Measurements from ENCODE around the gene COX7B2.

Gene COX7B2

DNA sequence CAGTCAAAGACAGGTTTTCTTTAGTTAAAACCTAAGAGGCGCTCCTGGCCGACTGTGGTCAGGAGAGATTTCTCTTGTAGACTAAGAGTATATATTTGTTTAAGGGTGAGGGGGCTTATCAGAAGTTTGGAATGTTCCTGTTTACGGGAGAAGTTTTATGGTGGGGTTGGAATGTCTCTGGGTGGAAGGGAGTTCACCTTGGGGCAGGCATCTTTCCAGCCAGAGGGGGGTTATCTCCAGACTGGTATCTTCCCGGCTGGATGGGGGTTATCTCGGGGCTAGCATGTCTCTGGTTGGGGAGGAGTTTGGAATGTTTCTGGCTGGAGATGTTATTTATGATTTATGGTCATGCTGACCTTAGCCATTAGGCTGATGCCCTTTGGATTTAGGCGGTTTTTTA, 116.0 kb downstream of the COX7B2 start:
- Histone ChIP-seq H3K36me3 (ENCODE audit: control insufficient read depth in 5 of 5, insufficient read depth in 5 of 5, low read length in 5 of 5) (no peaks in the 10 kb centered on the region), H3K4me1 (ENCODE audit: control insufficient read depth in 5 of 5, insufficient read depth in 5 of 5, low read length in 5 of 5) (no peaks in the 10 kb centered on the region), H3K27me3 (ENCODE audit: control insufficient read depth in 5 of 5, insufficient read depth in 4 of 5, low read length in 5 of 5) (no peaks in the 10 kb centered on the region), H3K9me3 (ENCODE audit: control insufficient read depth in 5 of 5, low read length in 5 of 5) (peaks cover 0 to 5% (median 4%) of the 10 kb centered on the region in 5 donors), H3K9ac (ENCODE audit: low read length in 5 of 5) (no peak overlapping the region), H3K27ac (ENCODE audit: low read depth, low read length) (no peak overlapping the region), H3K4me3 (ENCODE audit: low read depth in 1 of 5, low read length in 5 of 5) (no peak overlapping the region)

DNA sequence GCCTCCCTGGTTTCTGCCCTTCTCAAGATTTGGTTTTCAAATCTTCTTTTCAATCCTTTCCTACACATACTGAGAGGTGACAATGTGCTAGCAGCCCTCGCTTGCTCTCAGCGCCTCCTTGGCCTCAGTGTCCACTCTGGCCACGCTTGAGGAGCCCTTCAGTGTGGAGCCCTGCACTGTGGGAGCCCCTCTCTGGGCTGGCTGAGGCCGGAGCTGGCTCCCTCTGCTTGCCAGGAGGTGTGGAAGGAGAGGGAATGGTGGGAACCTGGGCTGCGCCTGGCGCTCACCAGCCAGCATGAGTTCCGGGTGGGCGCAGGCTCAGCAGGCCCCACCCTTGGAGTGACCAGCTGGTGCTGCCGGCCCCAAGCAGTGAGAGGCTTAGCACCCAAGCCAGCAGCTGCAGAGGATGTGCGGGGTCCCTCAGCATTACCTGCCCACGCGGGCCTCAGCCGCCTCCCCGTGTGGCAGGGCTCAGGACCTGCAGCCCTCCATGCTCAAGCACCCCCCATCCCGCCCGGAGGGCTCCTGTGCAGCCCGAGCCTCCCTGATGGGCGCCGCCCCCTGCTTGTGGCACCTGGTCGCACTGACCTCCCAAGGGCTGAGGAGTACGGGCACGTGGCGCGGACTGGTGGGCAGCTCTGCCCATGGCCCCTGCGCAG, 127.5 kb downstream of the COX7B2 start:
- no peak overlapping the region for H3K27ac ChIP-seq (ENCODE audit: low read depth, low read length)
- no peaks in the 10 kb centered on the region for H3K4me1 ChIP-seq (ENCODE audit: control insufficient read depth in 5 of 5, insufficient read depth in 5 of 5, low read length in 5 of 5)
- no peaks in the 10 kb centered on the region for H3K27me3 ChIP-seq (ENCODE audit: control insufficient read depth in 5 of 5, insufficient read depth in 4 of 5, low read length in 5 of 5)
- H3K9ac ChIP-seq (ENCODE audit: low read length in 5 of 5) = no peak overlapping the region
- H3K4me3 ChIP-seq (ENCODE audit: low read depth in 1 of 5, low read length in 5 of 5) = no peak overlapping the region
- peaks cover 0 to 3% (median 0%) of the 10 kb centered on the region in 5 donors for H3K9me3 ChIP-seq (ENCODE audit: control insufficient read depth in 5 of 5, low read length in 5 of 5)
- H3K36me3 ChIP-seq (ENCODE audit: control insufficient read depth in 5 of 5, insufficient read depth in 5 of 5, low read length in 5 of 5) = no peaks in the 10 kb centered on the region

DNA sequence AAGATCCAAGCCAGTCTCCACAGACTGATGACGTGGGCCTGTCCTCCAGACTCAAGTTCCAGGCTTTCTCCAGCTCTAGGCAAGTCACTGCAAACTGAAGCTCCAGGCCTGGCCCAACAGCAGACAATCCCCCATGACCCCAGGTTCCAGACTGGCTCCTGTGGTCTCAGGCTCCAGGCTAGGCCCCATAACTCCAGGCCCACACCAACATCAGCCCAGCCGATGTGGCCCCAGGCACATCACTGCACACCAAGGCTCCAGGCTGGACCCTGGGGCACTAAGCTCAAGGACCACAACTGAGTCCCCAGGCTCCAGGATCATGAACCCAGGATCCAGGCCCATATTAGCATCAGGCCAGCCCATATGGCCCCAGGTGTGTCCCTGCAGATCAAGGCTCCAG, 143.6 kb downstream of the COX7B2 start:
- H3K27ac ChIP-seq (ENCODE audit: low read depth, low read length) = no peak overlapping the region
- H3K27me3 ChIP-seq (ENCODE audit: control insufficient read depth in 5 of 5, insufficient read depth in 4 of 5, low read length in 5 of 5) = no peaks in the 10 kb centered on the region
- H3K36me3 ChIP-seq (ENCODE audit: control insufficient read depth in 5 of 5, insufficient read depth in 5 of 5, low read length in 5 of 5) = no peaks in the 10 kb centered on the region
- no peak overlapping the region for H3K9ac ChIP-seq (ENCODE audit: low read length in 5 of 5)
- no peaks in the 10 kb centered on the region for H3K4me1 ChIP-seq (ENCODE audit: control insufficient read depth in 5 of 5, insufficient read depth in 5 of 5, low read length in 5 of 5)
- H3K4me3 ChIP-seq (ENCODE audit: low read depth in 1 of 5, low read length in 5 of 5) = no peak overlapping the region
- H3K9me3 ChIP-seq (ENCODE audit: control insufficient read depth in 5 of 5, low read length in 5 of 5) = peaks cover 0 to 5% (median 0%) of the 10 kb centered on the region in 5 donors

DNA sequence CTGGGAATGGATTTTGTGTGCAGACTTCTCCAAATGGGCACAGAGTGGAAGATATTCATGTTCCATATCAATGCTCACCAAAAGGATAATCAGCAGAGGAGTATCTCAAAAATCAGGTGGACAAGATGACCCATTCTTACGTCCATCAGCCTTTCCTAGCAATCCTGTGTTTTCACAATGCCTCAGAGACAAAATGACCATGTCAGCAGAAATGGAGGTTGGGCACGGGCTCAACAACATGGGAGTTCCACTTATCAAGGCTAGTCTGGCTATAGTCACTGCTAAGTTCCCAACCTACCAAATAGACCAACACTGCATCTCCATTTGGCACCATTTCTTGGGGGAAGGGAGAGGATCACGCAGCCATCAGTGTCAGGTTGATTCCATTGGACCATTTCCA, 179.0 kb downstream of the COX7B2 start:
- no peak overlapping the region for H3K27ac ChIP-seq (ENCODE audit: low read depth, low read length)
- no peaks in the 10 kb centered on the region for H3K4me1 ChIP-seq (ENCODE audit: control insufficient read depth in 5 of 5, insufficient read depth in 5 of 5, low read length in 5 of 5)
- H3K9ac ChIP-seq (ENCODE audit: low read length in 5 of 5) = no peak overlapping the region
- no peak overlapping the region for H3K4me3 ChIP-seq (ENCODE audit: low read depth in 1 of 5, low read length in 5 of 5)
- H3K27me3 ChIP-seq (ENCODE audit: control insufficient read depth in 5 of 5, insufficient read depth in 4 of 5, low read length in 5 of 5) = no peaks in the 10 kb centered on the region
- no peaks in the 10 kb centered on the region for H3K36me3 ChIP-seq (ENCODE audit: control insufficient read depth in 5 of 5, insufficient read depth in 5 of 5, low read length in 5 of 5)
- H3K9me3 ChIP-seq (ENCODE audit: control insufficient read depth in 5 of 5, low read length in 5 of 5) = peaks cover 0 to 4% (median 0%) of the 10 kb centered on the region in 5 donors

DNA sequence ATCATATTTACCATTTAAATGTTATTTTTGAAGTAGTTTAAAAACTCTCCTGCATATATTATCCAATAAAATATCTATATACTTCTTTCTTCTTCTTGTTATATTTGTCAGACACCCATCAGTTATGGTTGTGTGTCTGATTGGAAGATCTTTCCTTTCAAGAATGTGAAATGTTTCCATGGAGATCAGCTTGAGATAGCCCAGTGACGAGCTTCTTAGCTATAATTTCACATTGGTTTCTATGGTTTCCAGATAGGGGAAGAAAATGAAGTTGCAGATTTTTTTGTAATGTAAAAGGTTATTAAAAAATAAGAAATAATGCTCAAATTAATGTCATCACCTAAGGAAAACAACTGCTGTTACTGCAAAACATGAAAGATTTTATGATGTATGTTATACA, 189.0 kb downstream of the COX7B2 start:
- no peaks in the 10 kb centered on the region for H3K4me1 ChIP-seq (ENCODE audit: control insufficient read depth in 5 of 5, insufficient read depth in 5 of 5, low read length in 5 of 5)
- no peak overlapping the region for H3K9ac ChIP-seq (ENCODE audit: low read length in 5 of 5)
- H3K9me3 ChIP-seq (ENCODE audit: control insufficient read depth in 5 of 5, low read length in 5 of 5) = no peaks in the 10 kb centered on the region
- H3K27ac ChIP-seq (ENCODE audit: low read depth, low read length) = no peak overlapping the region
- H3K36me3 ChIP-seq (ENCODE audit: control insufficient read depth in 5 of 5, insufficient read depth in 5 of 5, low read length in 5 of 5) = no peaks in the 10 kb centered on the region
- H3K4me3 ChIP-seq (ENCODE audit: low read depth in 1 of 5, low read length in 5 of 5) = no peak overlapping the region
- H3K27me3 ChIP-seq (ENCODE audit: control insufficient read depth in 5 of 5, insufficient read depth in 4 of 5, low read length in 5 of 5) = no peaks in the 10 kb centered on the region

DNA sequence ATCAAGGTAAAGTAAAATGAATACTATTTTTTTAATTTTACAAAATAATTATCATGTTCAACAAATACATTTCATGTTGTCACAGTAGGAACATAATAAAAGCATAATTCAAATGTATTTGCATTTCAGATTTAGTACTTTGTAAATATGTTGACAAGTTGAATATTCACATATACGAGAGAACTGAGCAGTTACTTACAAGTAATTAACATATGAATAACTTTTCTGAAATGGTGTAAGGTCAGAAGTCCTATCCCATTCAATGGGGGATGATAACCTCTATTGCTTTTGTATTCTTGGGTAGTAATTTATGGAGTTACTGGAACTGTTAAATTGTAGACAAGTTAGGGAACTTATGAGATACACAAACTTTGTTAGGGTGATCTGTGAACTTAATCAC, 191.1 kb downstream of the COX7B2 start:
- no peaks in the 10 kb centered on the region for H3K9me3 ChIP-seq (ENCODE audit: control insufficient read depth in 5 of 5, low read length in 5 of 5)
- H3K4me1 ChIP-seq (ENCODE audit: control insufficient read depth in 5 of 5, insufficient read depth in 5 of 5, low read length in 5 of 5) = no peaks in the 10 kb centered on the region
- H3K27me3 ChIP-seq (ENCODE audit: control insufficient read depth in 5 of 5, insufficient read depth in 4 of 5, low read length in 5 of 5) = no peaks in the 10 kb centered on the region
- H3K4me3 ChIP-seq (ENCODE audit: low read depth in 1 of 5, low read length in 5 of 5) = no peak overlapping the region
- no peaks in the 10 kb centered on the region for H3K36me3 ChIP-seq (ENCODE audit: control insufficient read depth in 5 of 5, insufficient read depth in 5 of 5, low read length in 5 of 5)
- H3K9ac ChIP-seq (ENCODE audit: low read length in 5 of 5) = no peak overlapping the region
- H3K27ac ChIP-seq (ENCODE audit: low read depth, low read length) = no peak overlapping the region

DNA sequence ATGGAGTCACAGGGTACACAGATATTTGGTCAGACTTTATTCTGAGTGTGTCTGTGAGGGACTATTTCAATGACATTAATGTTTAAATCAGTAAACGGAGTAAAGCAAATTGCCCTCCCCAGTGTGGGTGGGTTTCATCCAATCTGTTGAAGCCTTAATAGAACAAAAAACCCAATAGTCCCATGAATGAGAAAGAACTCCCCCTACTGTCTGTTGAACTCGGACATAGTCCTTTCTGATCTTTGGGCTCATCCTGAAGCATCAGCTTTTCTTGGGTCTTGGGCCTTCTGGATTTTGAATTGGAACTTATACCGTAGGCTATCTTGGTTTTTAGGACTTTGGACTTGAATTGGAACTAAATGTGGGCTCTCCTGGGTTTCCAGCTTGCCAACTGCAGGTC, 193.6 kb downstream of the COX7B2 start:
- H3K4me3 ChIP-seq (ENCODE audit: low read depth in 1 of 5, low read length in 5 of 5) = no peak overlapping the region
- H3K9me3 ChIP-seq (ENCODE audit: control insufficient read depth in 5 of 5, low read length in 5 of 5) = no peaks in the 10 kb centered on the region
- H3K27ac ChIP-seq (ENCODE audit: low read depth, low read length) = no peak overlapping the region
- H3K36me3 ChIP-seq (ENCODE audit: control insufficient read depth in 5 of 5, insufficient read depth in 5 of 5, low read length in 5 of 5) = no peaks in the 10 kb centered on the region
- H3K4me1 ChIP-seq (ENCODE audit: control insufficient read depth in 5 of 5, insufficient read depth in 5 of 5, low read length in 5 of 5) = no peaks in the 10 kb centered on the region
- H3K9ac ChIP-seq (ENCODE audit: low read length in 5 of 5) = no peak overlapping the region
- H3K27me3 ChIP-seq (ENCODE audit: control insufficient read depth in 5 of 5, insufficient read depth in 4 of 5, low read length in 5 of 5) = no peaks in the 10 kb centered on the region

DNA sequence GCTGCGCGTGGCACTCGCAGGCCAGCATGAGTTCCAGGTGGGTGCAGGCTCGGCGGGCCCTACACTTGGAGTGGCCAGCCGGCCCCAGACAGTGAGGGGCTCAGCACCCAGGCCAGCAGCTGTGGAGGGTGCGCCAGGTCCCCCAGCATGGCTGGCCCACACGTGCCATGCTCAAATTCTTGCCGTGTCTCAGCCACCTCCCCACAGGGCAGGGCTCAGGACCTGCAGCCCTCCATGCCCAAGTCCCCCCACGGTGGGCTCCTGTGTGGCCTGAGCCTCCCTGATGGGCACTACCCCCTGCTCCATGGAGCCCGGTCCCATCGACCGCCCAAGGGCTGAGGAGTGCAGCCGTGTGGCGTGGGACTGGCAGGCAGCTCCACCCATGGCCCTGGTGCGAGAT, 210.2 kb downstream of the COX7B2 start:
- no peak overlapping the region for H3K9ac ChIP-seq (ENCODE audit: low read length in 5 of 5)

More for the DNA sequence above, 210.2 kb downstream of the COX7B2 start:
- Histone ChIP-seq H3K9me3 (ENCODE audit: control insufficient read depth in 5 of 5, low read length in 5 of 5) (peaks cover 0 to 3% (median 0%) of the 10 kb centered on the region in 5 donors), H3K27me3 (ENCODE audit: control insufficient read depth in 5 of 5, insufficient read depth in 4 of 5, low read length in 5 of 5) (no peaks in the 10 kb centered on the region), H3K4me3 (ENCODE audit: low read depth in 1 of 5, low read length in 5 of 5) (no peak overlapping the region), H3K27ac (ENCODE audit: low read depth, low read length) (no peak overlapping the region), H3K36me3 (ENCODE audit: control insufficient read depth in 5 of 5, insufficient read depth in 5 of 5, low read length in 5 of 5) (no peaks in the 10 kb centered on the region), H3K4me1 (ENCODE audit: control insufficient read depth in 5 of 5, insufficient read depth in 5 of 5, low read length in 5 of 5) (no peaks in the 10 kb centered on the region)

Data from subcutaneous abdominal adipose tissue (tissue), 5 donors.